Measurements from ENCODE around the gene VTI1A.

DNA sequence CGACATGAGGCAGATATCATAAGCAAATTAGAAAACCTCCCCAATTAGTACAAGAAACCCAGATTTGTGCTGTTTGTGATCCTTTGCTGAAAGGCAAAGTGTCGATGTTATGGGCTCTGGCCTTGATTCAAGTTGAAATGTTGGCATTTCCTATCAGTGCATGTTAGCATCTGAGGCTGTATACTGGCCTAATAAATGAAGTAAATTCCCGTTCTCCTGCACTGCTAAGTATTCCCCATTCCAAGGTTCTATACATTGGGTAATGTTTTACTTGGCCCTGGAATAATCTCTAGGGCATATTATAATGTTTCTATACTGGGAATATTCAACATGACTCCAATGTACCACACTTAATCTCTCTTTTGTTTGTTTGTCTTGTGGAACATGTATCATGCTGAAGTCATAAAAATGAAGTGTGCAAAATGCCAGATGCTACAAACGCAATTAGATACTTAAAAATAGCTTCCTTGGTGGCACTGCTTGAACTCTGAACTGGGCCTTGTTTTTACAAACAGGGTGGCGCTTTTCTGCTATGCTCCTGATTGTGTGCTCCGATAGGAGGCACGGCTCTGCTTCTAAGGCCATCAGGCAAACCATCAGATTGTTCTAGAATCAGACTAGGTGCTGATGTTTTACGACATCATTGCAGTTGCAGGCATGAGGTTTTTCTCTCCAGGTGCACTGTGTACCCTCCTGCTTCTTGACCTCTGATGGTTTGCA, 346.3 kb downstream of the VTI1A start:
- TF ChIP-seq, protein P1, sequence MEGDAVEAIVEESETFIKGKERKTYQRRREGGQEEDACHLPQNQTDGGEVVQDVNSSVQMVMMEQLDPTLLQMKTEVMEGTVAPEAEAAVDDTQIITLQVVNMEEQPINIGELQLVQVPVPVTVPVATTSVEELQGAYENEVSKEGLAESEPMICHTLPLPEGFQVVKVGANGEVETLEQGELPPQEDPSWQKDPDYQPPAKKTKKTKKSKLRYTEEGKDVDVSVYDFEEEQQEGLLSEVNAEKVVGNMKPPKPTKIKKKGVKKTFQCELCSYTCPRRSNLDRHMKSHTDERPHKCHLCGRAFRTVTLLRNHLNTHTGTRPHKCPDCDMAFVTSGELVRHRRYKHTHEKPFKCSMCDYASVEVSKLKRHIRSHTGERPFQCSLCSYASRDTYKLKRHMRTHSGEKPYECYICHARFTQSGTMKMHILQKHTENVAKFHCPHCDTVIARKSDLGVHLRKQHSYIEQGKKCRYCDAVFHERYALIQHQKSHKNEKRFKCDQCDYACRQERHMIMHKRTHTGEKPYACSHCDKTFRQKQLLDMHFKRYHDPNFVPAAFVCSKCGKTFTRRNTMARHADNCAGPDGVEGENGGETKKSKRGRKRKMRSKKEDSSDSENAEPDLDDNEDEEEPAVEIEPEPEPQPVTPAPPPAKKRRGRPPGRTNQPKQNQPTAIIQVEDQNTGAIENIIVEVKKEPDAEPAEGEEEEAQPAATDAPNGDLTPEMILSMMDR (IDR thresholded peaks at IDR 0.05): no peak
- TF ChIP-seq POLR2A (IDR thresholded peaks at IDR 0.05): no peak
- no peak for TF ChIP-seq POLR2AphosphoS5 (IDR thresholded peaks at IDR 0.05)
